ENCODE measurements around the gene CLEC19A. TPM values are rescaled to one million over a fixed set of nuclear protein-coding genes. Genes with fewer than 3 reads are reported as not detected.

Gene CLEC19A
- polyA plus RNA-seq, 1 experiment = not detected

DNA sequence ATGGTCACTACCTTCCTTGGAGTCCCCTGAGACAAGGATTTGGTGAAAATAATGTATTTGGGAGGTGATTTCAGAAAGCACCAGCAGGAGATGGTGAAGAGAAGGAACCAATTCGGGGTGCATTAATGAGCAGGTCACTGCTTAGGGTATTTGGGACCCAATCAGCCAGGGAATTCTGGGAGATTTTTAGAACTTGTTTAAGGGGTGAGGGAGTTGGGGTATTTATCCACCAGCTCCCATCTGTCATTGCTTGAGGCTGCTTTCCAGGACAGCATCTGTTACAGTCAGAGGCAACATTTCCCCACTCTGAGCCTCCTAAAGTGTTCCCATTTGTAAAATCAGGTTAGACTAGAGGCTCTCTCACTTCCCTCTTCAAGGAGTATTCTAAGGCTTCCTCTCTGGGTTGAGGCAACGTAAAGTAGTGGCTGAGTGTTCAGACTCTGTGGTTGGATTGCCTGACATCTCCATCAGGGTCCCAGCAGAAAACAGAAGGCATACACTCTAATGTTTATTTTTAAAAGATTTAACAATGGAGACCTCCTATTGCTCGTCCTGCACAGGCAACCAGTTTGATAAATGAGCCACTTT, 60.9 kb downstream of the CLEC19A start:
- Histone ChIP-seq H3K4me3 (ENCODE audit: low read depth, low read length) (no peak overlapping the region), H3K27me3 (ENCODE audit: control insufficient read depth, insufficient read depth, low read length) (no peaks in the 10 kb centered on the region), H3K36me3 (ENCODE audit: control insufficient read depth, insufficient read depth, low read length) (no peaks in the 10 kb centered on the region)
- CTCF ChIA-PET = no interaction called here
- TF ChIP-seq, protein P1, sequence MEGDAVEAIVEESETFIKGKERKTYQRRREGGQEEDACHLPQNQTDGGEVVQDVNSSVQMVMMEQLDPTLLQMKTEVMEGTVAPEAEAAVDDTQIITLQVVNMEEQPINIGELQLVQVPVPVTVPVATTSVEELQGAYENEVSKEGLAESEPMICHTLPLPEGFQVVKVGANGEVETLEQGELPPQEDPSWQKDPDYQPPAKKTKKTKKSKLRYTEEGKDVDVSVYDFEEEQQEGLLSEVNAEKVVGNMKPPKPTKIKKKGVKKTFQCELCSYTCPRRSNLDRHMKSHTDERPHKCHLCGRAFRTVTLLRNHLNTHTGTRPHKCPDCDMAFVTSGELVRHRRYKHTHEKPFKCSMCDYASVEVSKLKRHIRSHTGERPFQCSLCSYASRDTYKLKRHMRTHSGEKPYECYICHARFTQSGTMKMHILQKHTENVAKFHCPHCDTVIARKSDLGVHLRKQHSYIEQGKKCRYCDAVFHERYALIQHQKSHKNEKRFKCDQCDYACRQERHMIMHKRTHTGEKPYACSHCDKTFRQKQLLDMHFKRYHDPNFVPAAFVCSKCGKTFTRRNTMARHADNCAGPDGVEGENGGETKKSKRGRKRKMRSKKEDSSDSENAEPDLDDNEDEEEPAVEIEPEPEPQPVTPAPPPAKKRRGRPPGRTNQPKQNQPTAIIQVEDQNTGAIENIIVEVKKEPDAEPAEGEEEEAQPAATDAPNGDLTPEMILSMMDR (IDR thresholded peaks at IDR 0.05; ENCODE audit: insufficient read depth, low read depth, low read length) = no peak
- POLR2A ChIA-PET = no interaction called here
- no peak for DNase-seq (ENCODE audit: low read depth)

DNA sequence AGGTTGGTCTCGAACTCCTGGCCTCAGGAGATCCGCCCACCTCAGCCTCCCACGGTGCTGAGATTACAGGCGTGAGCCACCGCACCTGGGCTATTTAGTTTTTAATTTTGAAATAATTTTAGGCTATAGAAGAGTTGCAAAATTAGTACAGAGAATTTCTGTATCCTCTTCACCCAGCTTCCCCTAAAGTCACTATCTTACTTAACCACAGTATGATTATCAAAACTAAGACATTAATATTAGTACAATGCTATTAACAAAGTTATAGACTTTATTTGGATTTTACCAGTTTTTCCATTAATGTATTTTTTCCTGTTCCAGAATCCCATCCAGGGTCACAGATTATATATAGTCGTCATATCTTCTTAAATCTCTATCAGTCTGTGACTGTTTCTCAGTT, 62.6 kb downstream of the CLEC19A start:
- ChIA-PET POLR2A (no interaction called here), CTCF (interaction anchor here (1.2 kb wide), 1 partner anchor 12 kb away, joined by 5 read pairs; no protein-coding TSS in a partner anchor)
- TF ChIP-seq, protein P1 (IDR thresholded peaks at IDR 0.05; ENCODE audit: insufficient read depth, low read depth, low read length) = no peak
- H3K27me3 ChIP-seq (ENCODE audit: control insufficient read depth, insufficient read depth, low read length) = no peaks in the 10 kb centered on the region
- no peak overlapping the region for H3K4me3 ChIP-seq (ENCODE audit: low read depth, low read length)
- DNase-seq (ENCODE audit: low read depth) = no peak
- no peaks in the 10 kb centered on the region for H3K36me3 ChIP-seq (ENCODE audit: control insufficient read depth, insufficient read depth, low read length)

- H3K36me3 ChIP-seq (ENCODE audit: control insufficient read depth, insufficient read depth, low read length) = no peaks in the 10 kb centered on the region
- no peak overlapping the region for H3K4me3 ChIP-seq (ENCODE audit: low read depth, low read length)
- no peak for DNase-seq (ENCODE audit: low read depth)
- H3K27me3 ChIP-seq (ENCODE audit: control insufficient read depth, insufficient read depth, low read length) = no peaks in the 10 kb centered on the region
- ChIA-PET POLR2A (no interaction called here), CTCF (interaction anchor here (1.2 kb wide), 1 partner anchor 11 kb away, joined by 5 read pairs; no protein-coding TSS in a partner anchor)
- TF ChIP-seq, protein P1 (IDR thresholded peaks at IDR 0.05; ENCODE audit: insufficient read depth, low read depth, low read length) = no peak
Observed at GRCh38 chr16:19348578-19349315, 63.2 kb downstream of the CLEC19A start.

GRCh38 chr16:19354371-19354770, 68.8 kb downstream of the CLEC19A start:
- POLR2A ChIA-PET = no interaction called here
- no peaks in the 10 kb centered on the region for H3K27me3 ChIP-seq (ENCODE audit: control insufficient read depth, insufficient read depth, low read length)
- CTCF ChIA-PET = no interaction called here
- H3K4me3 ChIP-seq (ENCODE audit: low read depth, low read length) = no peak overlapping the region
- TF ChIP-seq, protein P1 (IDR thresholded peaks at IDR 0.05; ENCODE audit: insufficient read depth, low read depth, low read length) = no peak
- no peak for DNase-seq (ENCODE audit: low read depth)
- no peaks in the 10 kb centered on the region for H3K36me3 ChIP-seq (ENCODE audit: control insufficient read depth, insufficient read depth, low read length)

DNA sequence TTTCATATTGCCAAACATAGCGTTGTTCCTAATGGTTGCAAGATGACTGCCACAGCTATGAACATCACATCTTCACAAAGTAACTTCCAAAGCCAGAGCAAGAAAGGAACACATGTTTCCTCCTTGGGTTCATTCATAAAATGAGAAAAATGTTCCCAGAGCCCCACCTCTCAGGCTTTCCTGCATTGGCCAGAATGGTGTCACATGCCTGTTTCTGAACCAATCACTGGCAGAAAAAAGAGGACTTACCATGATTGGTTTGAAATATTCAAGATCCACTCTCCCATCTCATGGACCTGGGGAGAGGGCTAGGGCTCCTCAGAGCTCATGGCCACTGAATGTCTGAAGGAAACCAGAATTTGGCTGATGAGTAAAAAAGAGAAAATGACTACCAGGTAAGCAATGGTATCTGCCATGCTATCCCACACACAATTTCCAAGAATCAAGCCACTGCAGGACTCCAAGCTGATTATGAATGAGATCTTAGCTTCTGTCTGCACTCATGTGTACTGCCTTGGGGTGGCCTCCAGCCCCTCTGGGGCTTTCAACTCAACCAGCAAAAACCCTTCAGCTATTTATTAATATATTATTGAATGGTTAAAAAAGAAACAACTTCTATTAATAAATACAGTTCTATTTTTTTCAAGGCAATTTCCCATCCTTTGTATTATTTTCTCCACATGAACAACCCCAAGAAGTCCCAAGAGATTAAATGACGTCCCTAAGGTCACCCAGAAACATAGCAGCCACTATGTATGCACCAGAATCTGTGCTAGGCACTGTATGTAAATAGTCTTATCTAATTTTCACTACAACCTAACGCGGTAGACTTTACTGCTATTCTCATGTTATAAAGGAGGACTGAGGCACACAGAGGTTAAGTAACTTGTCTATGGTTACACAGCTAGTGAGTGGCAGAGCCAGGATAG, 70.8 kb downstream of the CLEC19A start:
- DNase-seq (ENCODE audit: low read depth) = no peak
- CTCF ChIA-PET = no interaction called here

More for the DNA sequence above, 70.8 kb downstream of the CLEC19A start:
- H3K27me3 ChIP-seq (ENCODE audit: control insufficient read depth, insufficient read depth, low read length) = no peaks in the 10 kb centered on the region
- no peaks in the 10 kb centered on the region for H3K36me3 ChIP-seq (ENCODE audit: control insufficient read depth, insufficient read depth, low read length)
- POLR2A ChIA-PET = no interaction called here
- TF ChIP-seq, protein P1 (IDR thresholded peaks at IDR 0.05; ENCODE audit: insufficient read depth, low read depth, low read length) = no peak
- H3K4me3 ChIP-seq (ENCODE audit: low read depth, low read length) = no peak overlapping the region
